ENCODE data around the gene C6orf132. TPM values are rescaled to one million over a fixed set of nuclear protein-coding genes. Genes with fewer than 3 reads are reported as not detected.
A peak's percentile ranks its signal among the peaks of the same experiment; 100 is the strongest.

Gene C6orf132
- total RNA-seq, 1 donor, result 4.3 TPM

- no peak for TF ChIP-seq CTCF (IDR thresholded peaks at IDR 0.05; ENCODE audit: insufficient read depth, low read depth, low read length)
- no peak for DNase-seq (ENCODE audit: low read depth)
- no peak overlapping the region for H3K4me3 ChIP-seq (ENCODE audit: low read depth, low read length)
Observed at GRCh38 chr6:42118162-42119001, 24.0 kb downstream of the C6orf132 start.

- no peak for DNase-seq (ENCODE audit: low read depth)
Observed at GRCh38 chr6:42117843-42118161, 24.6 kb downstream of the C6orf132 start.

GRCh38 chr6:42113936-42114636 is 28.3 kb downstream of the C6orf132 start:
- no peak for TF ChIP-seq CTCF (IDR thresholded peaks at IDR 0.05; ENCODE audit: insufficient read depth, low read depth, low read length)
- peak; percentile 40 for DNase-seq (ENCODE audit: low read depth)

More at GRCh38 chr6:42117843-42118161, 24.6 kb downstream of the C6orf132 start:
- no peak overlapping the region for H3K4me3 ChIP-seq (ENCODE audit: low read depth, low read length)
- TF ChIP-seq CTCF (IDR thresholded peaks at IDR 0.05; ENCODE audit: insufficient read depth, low read depth, low read length), result no peak

GRCh38 chr6:42112351-42112750 is 30.1 kb downstream of the C6orf132 start:
- no peak for DNase-seq (ENCODE audit: low read depth)
- H3K4me3 ChIP-seq (ENCODE audit: low read depth, low read length), result no peak overlapping the region
- no peak for TF ChIP-seq CTCF (IDR thresholded peaks at IDR 0.05; ENCODE audit: insufficient read depth, low read depth, low read length)

More at GRCh38 chr6:42113936-42114636, 28.3 kb downstream of the C6orf132 start:
- H3K4me3 ChIP-seq (ENCODE audit: low read depth, low read length), result no peak overlapping the region

GRCh38 chr6:42110683-42111082 is 31.7 kb downstream of the C6orf132 start:
- DNase-seq (ENCODE audit: low read depth), result no peak
- no peak overlapping the region for H3K4me3 ChIP-seq (ENCODE audit: low read depth, low read length)
- no peak for TF ChIP-seq CTCF (IDR thresholded peaks at IDR 0.05; ENCODE audit: insufficient read depth, low read depth, low read length)

- no peak overlapping the region for H3K4me3 ChIP-seq (ENCODE audit: low read depth, low read length)
- DNase-seq (ENCODE audit: low read depth), result no peak
- TF ChIP-seq CTCF (IDR thresholded peaks at IDR 0.05; ENCODE audit: insufficient read depth, low read depth, low read length), result no peak
Observed at GRCh38 chr6:42108071-42108470, 34.3 kb downstream of the C6orf132 start.

All from fibroblast of villous mesenchyme (primary cell).